ENCODE measurements around the gene YIPF4.

YIPF4 gene

DNA sequence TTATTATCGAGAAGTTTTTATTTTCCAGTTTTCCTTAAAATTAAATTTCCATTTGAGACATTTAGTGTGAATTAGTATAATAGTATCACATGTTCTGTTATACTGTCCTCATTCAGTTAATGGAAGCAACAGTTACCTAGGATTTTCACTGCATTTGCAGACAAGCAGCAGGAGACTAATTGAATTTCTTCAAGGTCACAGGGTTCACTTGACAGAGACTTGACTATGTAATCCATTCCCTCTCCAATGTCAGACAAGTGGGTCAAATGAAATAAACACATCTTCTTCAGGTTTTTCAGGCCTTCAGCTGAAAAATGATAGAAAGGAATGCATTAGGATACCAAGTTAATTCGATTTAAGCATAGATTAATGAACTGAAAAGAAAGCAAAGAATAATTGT is 39.7 kb upstream of the YIPF4 start:
- DNase-seq (ENCODE audit: extremely low spot score), result no peak
- TF ChIP-seq ELF4 (IDR thresholded peaks at IDR 0.05) (no peak), SP1 (IDR thresholded peaks at IDR 0.05) (no peak), TARDBP (IDR thresholded peaks at IDR 0.05) (no peak), L3MBTL2 (conservative IDR thresholded peaks at IDR 0.05) (no peak), ZNF384 (IDR thresholded peaks at IDR 0.05) (no peak), BHLHE40 (IDR thresholded peaks at IDR 0.05; ENCODE audit: borderline replicate concordance) (no peak), ARNT (IDR thresholded peaks at IDR 0.05) (no peak), NFRKB (IDR thresholded peaks at IDR 0.05) (no peak), CTBP1 (IDR thresholded peaks at IDR 0.05; ENCODE audit: borderline replicate concordance) (no peak), FOXK2 (IDR thresholded peaks at IDR 0.05) (no peak)
- TF ChIP-seq, protein P1, sequence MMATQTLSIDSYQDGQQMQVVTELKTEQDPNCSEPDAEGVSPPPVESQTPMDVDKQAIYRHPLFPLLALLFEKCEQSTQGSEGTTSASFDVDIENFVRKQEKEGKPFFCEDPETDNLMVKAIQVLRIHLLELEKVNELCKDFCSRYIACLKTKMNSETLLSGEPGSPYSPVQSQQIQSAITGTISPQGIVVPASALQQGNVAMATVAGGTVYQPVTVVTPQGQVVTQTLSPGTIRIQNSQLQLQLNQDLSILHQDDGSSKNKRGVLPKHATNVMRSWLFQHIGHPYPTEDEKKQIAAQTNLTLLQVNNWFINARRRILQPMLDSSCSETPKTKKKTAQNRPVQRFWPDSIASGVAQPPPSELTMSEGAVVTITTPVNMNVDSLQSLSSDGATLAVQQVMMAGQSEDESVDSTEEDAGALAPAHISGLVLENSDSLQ (IDR thresholded peaks at IDR 0.05), result no peak
- ChIA-PET POLR2A (no interaction called here), CTCF (no interaction called here)

DNA sequence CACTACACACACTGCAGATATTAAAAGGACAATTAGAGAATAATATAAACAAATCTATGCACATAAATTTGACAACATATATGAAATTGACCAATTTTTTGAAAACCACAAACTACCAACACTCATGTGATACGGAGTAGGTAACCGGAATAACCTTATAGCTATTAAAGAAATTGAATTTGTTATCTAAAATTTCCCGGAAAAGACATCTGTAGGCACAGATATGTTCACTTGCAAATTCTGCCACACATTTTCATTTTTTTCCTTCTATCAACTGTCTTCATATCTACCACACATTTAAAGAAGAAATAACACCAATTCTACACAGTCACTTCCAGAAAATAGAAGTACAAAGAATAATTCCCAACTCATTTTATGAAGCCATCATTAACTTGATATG is 35.4 kb upstream of the YIPF4 start:
- POLR2A ChIA-PET, result no interaction called here
- DNase-seq (ENCODE audit: extremely low spot score), result no peak
- CTCF ChIA-PET, result no interaction called here
- TF ChIP-seq LEF1 (IDR thresholded peaks at IDR 0.05; ENCODE audit: borderline replicate concordance) (no peak), NFRKB (IDR thresholded peaks at IDR 0.05) (no peak), TARDBP (IDR thresholded peaks at IDR 0.05) (no peak), ARNT (IDR thresholded peaks at IDR 0.05) (no peak), ELF4 (IDR thresholded peaks at IDR 0.05) (no peak), SUZ12 (IDR thresholded peaks at IDR 0.05) (no peak), BHLHE40 (IDR thresholded peaks at IDR 0.05; ENCODE audit: borderline replicate concordance) (no peak), FOXM1 (IDR thresholded peaks at IDR 0.05; ENCODE audit: borderline replicate concordance) (no peak), FOXK2 (IDR thresholded peaks at IDR 0.05) (no peak), L3MBTL2 (conservative IDR thresholded peaks at IDR 0.05) (no peak), ZNF384 (IDR thresholded peaks at IDR 0.05) (no peak), FOXA1 (IDR thresholded peaks at IDR 0.05) (no peak), CTBP1 (IDR thresholded peaks at IDR 0.05; ENCODE audit: borderline replicate concordance) (no peak), HDGF (IDR thresholded peaks at IDR 0.05; ENCODE audit: borderline replicate concordance) (no peak), SP1 (IDR thresholded peaks at IDR 0.05) (no peak)
- TF ChIP-seq, protein P1 (IDR thresholded peaks at IDR 0.05), result no peak

DNA sequence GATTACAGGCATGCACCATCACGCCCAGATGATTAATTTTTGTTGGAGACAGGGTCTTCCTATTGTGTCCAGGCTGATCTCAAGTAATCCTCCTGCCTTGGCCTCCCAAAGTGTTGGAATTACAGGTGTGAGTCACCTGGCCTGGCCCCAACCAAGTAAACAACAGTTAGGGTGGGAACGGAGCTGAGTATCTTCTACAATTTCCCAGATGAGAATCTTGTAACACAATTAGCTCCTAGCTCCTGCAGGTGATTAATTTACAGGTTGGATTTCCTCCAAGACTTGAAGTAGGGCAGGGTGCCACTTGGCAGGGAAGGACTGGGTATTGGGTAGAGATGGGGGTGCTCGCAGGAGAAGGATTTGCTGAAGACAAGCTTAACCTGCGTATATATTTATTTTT is 30.8 kb upstream of the YIPF4 start:
- CTCF ChIA-PET, result no interaction called here
- TF ChIP-seq FOXA1 (IDR thresholded peaks at IDR 0.05) (no peak), FOXK2 (IDR thresholded peaks at IDR 0.05) (no peak), TARDBP (IDR thresholded peaks at IDR 0.05) (no peak), NFRKB (IDR thresholded peaks at IDR 0.05) (no peak)
- POLR2A ChIA-PET, result no interaction called here
- DNase-seq (ENCODE audit: extremely low spot score), result no peak

DNA sequence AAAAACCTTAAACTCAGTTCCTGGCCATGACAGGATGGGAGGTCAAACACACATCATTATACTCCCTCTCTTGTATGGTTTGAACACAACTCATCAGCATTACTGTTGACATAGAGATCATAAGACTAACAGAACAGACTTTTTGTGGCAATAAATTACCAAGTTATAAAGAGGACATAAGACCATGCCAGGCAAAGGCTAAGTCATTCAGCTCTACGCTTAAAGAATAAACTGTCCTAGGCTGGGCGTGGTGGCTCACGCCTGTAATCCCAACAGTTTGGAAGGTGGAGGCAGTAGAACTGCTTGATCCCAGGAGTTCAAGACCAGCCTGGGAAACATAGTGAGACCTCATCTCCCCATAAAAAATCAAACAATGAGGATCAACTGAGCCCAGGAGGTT is 29.4 kb upstream of the YIPF4 start:
- POLR2A ChIA-PET, result no interaction called here
- CTCF ChIA-PET, result no interaction called here
- TF ChIP-seq, protein P1 (IDR thresholded peaks at IDR 0.05), result no peak
- no peak for TF ChIP-seq TARDBP (IDR thresholded peaks at IDR 0.05)
- no peak for TF ChIP-seq SP1 (IDR thresholded peaks at IDR 0.05)
- no peak for TF ChIP-seq LEF1 (IDR thresholded peaks at IDR 0.05; ENCODE audit: borderline replicate concordance)
- TF ChIP-seq ARNT (IDR thresholded peaks at IDR 0.05), result no peak
- TF ChIP-seq ZNF384 (IDR thresholded peaks at IDR 0.05), result no peak
- TF ChIP-seq FOXA1 (IDR thresholded peaks at IDR 0.05), result no peak
- TF ChIP-seq NFRKB (IDR thresholded peaks at IDR 0.05), result no peak
- TF ChIP-seq FOXK2 (IDR thresholded peaks at IDR 0.05), result no peak
- TF ChIP-seq FOXM1 (IDR thresholded peaks at IDR 0.05; ENCODE audit: borderline replicate concordance), result no peak
- TF ChIP-seq HDGF (IDR thresholded peaks at IDR 0.05; ENCODE audit: borderline replicate concordance), result no peak
- TF ChIP-seq CTBP1 (IDR thresholded peaks at IDR 0.05; ENCODE audit: borderline replicate concordance), result no peak
- no peak for TF ChIP-seq BHLHE40 (IDR thresholded peaks at IDR 0.05; ENCODE audit: borderline replicate concordance)
- TF ChIP-seq ELF4 (IDR thresholded peaks at IDR 0.05), result no peak
- TF ChIP-seq SUZ12 (IDR thresholded peaks at IDR 0.05), result no peak

DNA sequence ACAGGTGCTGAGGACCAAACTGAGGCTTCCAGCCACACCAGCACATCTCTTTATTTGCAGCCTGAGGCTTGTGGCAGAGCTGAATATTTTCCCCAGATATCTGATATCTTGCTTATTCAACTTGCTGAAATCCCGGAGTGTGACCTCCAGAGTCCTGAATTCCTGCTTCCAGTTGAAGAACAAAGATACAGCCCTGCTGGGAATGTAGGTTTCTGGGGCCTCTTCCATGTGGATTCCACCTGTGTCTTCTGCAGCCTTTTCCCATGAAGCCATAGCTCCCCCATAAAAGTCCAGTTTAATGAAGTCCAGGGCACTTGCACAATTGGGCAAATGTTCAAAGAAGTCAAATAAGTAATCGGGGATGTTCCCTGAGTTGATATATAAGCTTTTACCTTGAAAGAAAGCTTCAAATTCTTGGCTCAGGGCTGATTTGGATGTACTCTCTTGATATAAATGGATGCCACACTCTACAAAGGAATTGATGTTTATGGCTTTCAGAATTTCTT is 27.9 kb upstream of the YIPF4 start:
- ChIA-PET CTCF (no interaction called here), POLR2A (no interaction called here)
- no peak for TF ChIP-seq L3MBTL2 (conservative IDR thresholded peaks at IDR 0.05)
- no peak for TF ChIP-seq LEF1 (IDR thresholded peaks at IDR 0.05; ENCODE audit: borderline replicate concordance)
- no peak for TF ChIP-seq NFRKB (IDR thresholded peaks at IDR 0.05)
- DNase-seq (ENCODE audit: extremely low spot score), result no peak

More for the DNA sequence above, 29.4 kb upstream of the YIPF4 start:
- no peak for DNase-seq (ENCODE audit: extremely low spot score)

DNA sequence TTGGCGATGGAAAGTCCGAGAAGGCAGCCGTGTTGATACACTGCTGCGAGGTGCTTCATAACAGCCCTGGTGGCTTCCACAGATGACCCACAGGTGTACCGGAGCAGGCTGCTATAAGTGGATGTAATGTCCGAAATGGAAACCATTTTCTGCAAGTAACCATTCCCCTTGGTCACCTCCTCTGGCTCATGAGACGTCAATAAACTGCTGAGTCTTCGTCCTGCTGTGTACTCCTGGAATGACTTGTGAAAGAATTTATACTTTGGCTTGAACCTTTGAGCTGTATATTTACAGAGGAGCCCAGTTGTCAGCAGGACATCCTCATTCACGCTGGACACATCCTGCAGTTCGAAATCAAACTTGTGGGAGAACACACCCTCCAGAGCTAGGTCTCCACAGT is 27.4 kb upstream of the YIPF4 start:
- POLR2A ChIA-PET, result no interaction called here
- CTCF ChIA-PET, result no interaction called here
- DNase-seq (ENCODE audit: extremely low spot score), result no peak
- no peak for TF ChIP-seq ARNT (IDR thresholded peaks at IDR 0.05)

DNA sequence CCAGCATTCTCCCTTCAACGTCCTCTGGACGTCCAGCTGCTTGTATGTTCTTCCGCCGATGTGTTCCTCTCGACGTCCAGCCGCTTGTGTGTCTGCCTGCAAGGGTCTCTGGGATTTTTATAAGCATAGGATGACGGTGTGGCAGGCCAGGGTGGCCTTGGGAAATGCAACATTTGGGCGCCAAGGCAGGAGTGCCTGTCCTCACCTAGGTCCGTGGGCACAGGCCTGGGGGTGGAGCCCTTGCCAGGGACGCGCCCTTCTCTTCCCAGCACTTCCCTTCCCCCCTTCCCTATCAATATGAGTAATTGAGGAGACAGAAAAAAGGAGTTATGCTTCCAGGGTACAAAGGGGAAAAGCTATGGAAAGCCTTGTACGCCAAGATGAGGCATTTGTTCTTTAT is 19.5 kb upstream of the YIPF4 start:
- DNase-seq (ENCODE audit: extremely low spot score), result no peak
- POLR2A ChIA-PET, result no interaction called here
- CTCF ChIA-PET, result interaction anchor here (0.5 kb wide), 1 partner anchor 281 kb away, joined by 5 read pairs; no protein-coding TSS in a partner anchor
- TF ChIP-seq ELF4 (IDR thresholded peaks at IDR 0.05), result no peak
